Measurements from ENCODE around the gene AFDN.

- no peak for TF ChIP-seq CTCF (IDR thresholded peaks at IDR 0.05)
- TF ChIP-seq EP300 (IDR thresholded peaks at IDR 0.05), result no peak
Measured at GRCh38 chr6:167979436-167980139, 152.9 kb downstream of the AFDN start.

Data from upper lobe of left lung (tissue), 4 donors.